NCI-H2227 (cell line): ENCODE data around the gene NR1D1.

Experiments used
- DNase-seq: peaks from one replicate; lab custom pipeline; 2025; ENCODE audit not compliant: unreplicated experiment; lab: John Stamatoyannopoulos, UW

The NR1D1 gene

DNA sequence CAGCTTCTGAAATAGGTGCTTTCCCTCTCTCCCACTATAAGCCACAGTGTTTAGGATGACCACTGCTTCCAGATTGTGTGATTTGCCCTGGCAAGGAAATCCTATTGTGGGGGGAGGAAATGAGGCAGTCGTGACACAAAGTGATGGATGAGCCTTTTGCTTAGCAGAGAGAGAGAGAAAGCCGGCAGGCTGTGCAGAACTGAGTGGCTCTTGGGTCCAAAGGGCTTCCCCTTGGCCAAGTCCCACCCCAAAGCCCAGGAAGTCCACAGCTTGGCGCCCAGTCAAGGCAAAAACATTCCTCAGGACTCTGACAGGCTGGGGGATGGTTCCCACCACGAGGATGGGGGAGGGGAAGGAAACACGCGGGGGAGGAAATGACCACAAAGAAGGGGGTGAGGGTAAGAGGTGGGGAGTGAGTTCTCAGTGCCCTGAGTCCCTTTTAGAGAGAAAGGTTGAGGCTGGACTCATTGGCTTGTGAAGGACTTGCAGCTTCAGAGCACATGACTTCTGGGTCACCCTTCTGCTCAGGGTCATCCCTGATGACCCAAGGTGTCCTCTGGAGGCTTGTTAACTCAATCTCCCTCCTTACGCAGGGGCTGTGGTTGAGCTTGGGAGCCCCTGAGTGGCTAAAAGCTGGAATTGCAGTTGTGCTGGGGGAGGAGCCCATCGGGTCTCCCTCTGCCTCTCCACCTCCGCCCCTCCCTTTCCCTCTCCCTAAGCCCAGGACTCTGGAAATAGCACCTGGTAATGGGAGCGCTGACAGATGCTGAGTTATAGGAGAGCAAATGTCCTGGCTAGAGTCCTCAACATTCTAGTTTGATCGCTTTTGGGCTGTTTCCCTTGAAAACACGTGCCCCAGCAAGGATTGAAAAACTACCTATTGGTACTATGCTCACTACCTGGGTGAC, 11.1 kb upstream of the NR1D1 start:
- peak; percentile 92 for DNase-seq

DNA sequence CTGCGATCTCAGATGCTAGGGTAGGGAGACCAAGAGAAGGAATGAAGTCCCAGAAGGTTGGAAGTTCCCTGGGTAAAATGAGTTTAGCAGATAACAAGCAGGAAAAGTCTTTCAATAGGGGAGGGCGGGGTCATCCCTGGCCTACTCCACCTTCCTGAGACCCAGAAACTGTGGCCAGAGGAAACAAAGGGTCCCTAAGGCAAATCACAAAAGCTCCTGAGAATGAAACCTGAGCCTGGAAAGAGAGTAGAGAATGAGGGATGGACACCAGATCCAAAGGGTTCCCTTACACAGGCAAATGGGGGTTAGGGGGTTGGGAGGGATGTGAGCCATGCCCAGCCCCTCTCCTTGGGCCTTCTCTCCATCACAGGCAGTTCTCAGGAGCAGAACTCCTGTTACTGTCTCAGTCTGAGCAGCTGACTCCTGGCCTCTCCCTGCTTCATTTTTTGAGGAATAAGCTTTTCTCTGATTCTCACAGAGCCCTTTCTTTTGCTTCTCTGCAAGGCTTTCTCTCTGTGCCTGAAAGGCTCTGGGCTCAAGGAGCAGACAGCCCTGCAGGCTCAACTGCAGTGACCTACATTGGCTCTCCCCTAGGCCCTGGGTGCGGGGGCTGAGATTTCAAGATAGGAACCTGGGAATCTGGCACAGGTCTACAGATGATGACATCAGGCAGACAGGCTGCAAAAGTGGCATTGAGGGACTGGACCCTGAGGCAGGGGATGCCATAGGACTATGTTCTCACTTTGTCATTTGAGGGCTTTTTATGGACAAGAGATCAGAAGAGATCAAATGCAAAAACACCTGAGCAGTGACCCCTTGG, 9.8 kb upstream of the NR1D1 start:
- no peak for DNase-seq

DNA sequence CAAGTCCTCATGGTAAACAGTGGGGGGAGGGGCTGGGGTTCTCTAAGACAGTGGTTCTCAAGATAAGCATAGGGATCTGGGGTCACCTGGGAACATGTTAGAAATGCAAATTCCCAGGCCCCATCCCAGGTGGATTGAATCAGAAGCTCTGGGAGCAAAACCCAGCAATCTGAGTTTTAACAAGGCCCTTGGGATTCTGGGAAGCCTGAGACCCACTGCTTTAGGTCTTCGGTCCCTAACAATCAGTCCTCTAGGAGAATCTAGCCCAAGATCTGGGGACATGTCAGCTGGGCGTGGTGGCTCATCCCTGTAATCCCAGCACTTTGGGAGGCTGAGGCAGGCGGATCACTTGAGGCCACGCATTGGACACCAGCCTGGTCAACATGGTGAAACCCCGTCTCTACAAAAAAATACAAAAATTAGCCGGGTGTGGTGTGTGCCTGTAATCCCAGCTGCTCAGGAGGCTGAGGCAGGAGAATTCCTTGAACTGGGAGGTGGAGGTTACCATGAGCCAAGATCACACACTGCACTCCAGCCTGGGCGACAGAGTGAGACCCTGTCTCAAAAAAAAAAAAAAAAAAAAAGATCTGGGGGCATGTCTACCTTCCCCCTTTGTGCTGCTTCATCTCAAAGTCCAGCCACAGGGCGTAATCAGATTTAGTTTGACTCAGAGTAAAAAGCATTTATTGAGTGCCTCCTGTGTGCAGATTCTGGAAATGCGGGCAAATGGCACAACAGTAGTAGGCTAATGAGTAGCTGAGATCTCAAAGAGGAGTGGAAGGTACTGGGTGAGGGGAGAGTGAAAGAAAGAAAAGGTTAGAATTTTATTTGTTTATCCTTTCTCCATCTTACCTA, 8.8 kb upstream of the NR1D1 start:
- DNase-seq, result no peak

DNA sequence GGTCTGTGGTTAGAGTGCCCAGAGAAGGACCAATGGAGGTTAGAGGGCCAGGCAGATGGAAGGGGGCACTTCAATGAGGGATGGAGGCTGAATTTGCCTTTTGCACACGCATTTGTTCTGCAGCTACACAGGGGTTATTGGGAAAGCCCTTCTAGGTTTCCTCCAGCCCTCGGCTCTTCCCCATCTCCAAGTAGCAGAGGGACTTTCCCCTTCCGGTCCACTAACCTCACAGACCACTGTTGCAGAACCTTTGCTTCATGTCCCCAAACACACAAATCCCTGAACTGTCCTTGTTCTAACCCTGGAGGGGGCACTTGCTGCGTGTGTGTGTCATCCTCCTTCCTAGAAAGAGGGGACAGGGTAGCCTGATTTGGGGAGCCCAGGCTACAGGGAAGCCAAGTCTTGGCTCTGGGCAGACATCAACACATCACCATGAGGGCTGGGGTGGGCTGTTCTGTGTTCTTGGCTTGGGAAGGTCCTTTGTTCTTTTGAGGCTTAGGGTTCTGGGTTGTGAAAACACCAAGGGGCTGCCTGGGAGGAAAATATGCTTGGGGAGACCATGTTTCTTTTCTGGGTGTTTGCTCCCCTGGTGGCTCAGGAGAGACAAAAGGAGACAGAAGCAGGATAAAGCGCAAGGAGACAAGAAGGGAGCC, 7.3 kb upstream of the NR1D1 start:
- DNase-seq, result no peak

DNA sequence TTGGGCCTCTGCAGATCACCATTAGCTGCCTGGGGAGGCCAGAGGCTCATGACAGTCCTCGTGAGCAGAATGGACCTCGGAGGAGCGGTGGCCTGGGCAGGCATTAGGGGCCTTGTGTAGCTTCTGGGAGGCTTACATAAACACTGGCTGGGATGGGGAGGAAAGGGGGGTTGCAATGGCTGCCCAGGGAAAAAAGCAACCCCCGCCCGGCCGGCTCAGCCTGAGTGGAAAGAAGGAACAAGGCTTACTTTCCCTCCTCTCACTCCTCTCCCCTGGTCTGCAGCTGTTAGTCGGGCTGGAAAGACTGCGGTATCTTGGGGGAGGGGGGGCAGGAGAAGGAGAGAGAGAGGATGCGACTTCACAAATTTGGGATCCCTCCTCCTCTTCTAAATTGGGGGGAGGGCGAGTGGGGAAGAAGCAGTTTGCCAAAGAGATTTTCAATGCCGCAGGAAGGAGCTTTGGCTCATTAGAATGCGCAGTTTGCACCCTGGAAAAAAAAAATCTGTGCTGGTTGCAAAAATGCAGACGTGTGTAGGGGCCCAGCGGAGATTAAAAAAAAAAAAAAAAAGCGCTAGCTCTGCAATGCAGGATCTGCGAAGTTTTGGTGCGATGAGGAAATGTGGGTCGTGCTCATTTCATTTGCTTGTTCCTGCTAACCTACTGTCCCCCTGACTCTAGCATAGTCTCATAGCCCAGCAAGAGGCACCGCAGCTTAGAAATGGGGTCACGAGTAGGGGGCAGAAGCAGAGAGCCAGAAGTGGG, 6.6 kb upstream of the NR1D1 start:
- no peak for DNase-seq

DNA sequence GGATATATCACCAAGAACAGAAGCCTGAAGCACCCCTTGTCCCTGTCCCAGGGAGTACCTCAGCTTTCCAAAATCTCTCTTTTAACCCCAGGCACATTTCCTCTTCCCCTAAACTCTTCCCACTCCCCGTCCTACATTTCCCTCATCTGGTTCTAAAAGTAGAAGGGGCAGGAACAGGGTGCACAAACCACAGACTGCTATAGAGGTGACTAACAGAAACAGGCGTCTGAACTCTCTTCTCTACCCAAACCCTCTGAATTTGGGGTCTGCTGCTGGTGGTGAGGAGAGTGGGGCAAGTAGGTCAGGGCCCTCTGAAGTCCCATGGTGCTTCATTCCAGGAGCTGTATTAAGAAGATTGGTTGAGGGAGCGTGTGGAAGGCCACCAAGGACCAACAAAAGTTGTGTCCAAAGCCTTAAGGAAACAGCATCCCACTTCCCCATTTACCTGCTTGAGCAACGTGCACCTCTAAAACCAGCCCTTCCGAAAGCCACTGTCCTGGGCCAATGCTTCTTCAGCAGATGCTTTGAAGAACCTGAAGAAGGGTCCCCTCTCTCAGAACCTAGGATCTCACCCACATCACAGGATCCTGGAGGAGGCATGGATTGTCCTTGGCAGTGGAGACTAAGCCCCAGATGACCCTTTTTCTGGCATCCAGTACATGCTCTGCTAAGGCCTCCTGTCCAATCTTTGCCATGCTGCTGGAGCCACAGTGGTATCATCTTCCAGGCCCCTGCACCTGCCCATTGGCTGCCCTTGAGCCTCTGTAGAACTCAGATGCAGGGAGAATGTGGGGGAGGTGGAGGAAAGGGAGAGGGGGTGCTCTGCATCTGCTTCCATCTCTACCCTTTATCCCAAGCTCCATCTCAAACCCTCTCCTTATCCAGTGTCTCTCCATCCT, 5.7 kb upstream of the NR1D1 start:
- no peak for DNase-seq

DNA sequence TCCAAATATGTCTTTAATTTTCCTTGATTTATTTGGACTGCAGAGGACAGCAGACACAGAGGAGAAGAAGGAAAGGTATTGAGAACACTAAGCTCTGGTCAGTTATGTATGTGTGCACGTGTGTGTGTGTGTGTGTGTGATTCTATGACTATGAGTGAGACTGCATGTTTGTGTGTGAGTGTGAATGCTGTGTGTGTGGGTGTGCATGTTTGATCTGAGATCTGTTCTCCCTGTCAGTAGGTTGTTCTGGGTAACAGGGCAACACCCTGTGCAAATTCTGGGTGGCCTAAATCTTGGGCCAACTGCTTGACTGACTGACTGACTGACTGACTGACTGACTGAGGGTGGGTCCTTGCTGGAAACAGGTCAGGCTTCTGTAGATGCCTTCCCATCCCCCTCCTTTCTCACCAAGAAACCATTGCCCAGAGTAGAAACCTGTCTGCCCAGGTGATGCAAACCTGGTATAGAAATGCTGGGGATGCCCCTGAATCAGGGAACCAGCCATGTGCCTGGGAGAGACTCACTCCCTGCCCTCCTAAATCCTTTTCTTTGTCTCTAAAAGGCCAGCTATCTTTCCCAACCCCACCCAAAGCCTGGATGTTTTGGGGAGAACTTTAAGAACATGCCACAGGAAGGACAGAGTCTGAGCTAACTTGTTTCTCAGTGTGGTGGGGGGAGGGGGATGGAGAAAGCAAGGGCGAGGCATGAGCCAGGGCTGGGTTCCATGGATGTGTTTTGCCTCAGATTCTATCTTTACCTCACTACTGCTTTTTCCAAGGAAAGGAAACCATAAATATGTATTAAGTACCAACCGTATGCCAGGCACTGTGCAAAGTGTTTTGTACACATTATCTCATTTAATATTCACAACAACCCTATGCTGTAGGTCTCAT, 4.5 kb upstream of the NR1D1 start:
- DNase-seq, result no peak

DNA sequence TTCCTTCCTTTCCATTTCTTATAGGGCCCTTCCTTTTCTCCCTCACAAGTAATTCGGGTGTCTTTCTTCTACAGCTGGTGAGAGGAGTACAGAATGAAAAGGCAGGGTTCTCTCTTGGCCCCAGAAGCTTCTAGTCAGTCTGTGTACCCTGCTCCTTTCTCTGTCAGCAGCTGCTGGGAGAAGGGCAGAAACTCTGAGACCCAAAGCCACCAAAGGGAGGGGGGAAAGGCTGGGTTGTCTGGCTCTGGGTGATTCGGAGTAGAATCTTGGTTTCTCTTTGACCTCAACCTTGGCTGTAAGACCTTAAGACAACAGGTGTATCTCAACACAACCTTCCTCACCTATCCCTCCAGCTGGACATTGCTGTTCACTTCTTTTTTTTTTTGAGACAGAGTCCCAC, 3.3 kb upstream of the NR1D1 start:
- DNase-seq, result no peak

DNA sequence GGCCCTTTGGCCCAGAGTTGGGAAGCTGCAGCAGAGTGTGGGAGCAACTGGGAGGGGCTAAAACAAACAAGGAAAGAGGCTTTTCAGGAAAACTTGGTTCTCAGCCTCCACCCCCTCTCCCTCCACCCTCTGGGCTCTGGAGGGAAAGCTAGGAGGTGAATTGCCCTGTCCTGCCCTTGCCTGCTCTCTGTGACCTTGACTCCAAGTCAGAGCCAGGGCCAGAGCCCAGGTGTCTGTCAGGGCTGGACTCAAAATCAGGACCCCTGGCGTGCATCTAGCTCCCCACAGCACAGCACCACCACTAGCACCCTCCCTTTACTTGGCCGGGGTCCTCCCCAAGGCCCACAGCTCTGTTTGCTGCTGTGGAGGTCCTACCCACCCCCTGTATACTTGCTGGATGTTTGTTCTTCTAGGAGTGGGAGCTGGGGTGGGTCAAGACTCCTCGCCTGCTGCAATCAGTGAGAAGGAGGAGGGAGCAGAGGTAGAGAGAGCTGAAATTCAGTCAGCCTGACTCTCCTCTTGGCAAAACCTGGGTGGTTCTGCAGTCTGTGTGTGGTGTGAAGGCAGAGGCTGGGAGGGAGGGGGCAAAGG, 2.8 kb upstream of the NR1D1 start:
- DNase-seq, result no peak

DNA sequence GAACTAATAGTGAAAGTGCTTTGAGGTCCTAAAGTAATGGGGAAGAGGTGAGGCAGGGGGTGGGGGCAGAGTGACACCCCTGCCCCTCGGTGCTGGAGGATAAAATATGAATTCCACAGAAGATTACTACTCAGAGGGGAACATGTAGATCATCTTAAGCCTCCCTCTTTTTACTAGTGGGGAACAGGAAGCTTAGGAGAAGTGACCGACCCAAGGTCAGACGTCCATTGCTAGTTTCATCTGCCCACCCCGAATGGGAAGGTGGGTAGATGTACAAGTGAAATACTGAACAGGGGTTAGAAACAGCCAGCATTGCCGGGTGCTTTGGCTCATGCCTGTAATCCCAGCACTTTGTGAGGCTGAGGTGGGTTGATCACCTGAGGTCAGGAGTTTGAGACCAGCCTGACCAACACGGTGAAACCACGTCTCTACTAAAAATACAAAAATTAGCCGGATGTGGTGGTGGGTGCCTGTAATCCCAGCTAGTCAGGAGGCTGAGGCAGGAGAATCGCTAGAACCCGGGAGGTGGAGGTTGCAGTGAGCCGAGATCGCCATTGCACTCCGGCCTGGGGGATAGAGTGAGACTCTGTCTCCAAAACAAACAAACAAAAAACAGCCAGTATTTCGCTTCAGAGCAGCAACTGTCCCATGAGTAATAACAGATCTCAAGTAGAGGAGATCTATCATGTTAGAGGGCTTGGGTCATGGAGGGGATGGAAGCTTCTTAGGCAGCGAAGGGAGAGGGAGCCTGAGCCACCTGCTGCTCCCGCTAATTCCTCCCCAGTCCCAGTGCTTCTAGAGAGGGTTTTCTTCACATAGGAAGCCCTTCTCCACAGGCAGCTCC, 1.2 kb upstream of the NR1D1 start:
- DNase-seq, result no peak

DNA sequence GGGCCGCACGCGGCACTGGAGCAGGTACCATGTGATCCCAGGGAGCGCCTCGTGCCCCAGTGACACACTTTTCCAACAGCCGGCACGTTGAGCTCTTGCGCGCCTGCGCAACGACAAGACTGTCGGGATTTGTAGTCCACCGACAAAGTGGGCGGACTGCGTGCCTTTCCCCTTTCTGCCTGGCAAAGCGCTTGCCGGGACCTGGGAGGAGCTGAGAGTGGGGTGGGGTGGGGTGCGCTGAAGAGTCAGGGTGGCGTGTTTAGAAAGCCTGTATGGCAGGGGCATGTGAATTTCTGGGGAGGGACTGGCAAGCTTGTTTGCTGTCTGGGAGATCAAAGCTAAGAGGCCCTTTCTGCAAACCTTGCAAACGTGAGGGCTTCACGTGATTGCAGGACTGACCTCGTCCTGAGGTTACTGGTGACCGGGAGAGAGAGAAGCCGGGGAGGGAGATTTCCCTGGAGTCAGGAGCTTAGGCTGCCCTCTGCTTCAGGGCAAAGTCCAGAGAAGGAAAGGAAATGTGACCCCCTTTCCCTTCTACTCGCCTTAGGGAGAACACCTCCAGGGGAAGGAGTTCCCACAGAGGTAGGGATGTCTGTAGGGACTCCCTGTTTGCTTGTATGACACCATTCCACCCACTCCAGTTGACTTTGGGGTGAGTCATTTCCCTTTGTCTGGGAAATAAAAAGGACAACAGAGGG, 429 bp upstream of the NR1D1 start:
- DNase-seq, result peak; percentile 99

DNA sequence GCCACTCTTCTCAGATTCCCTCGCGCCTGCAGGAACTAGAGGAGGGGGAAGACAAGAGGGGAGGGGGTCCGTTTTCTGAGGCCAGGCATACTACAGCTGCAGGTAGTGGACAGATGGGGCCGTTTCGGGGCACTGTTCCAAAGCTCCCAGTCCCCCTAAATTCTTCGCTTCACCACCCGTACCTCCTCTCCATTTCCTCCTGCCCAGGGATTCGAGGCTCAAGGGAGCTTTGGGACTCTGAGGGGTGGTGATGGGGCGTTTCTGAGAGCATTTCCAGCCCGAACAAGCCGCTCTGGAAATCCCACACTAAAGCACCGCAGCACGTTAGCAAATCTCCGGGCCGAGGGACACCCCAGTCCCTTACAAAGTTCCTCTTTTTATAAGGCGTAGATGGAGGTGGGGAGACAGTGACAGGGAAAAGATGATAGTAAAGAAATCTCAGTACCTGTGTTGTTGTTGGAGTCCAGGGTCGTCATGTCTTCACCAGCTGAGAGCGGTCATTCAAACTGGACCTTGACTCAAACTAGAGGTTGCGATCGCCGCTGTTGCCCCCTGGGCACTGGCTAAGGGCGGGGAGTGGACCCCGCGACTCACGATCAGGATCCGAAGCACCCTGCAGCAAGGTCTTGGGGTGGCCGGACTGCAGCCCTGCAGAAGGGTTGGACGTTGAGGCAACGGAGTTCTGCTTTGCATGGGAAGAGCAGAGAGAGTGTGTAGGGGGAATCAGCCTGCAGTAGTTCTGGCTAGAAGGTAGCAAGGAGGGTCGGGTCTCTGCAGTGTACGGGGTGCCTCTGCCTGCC, 570 bp downstream of the NR1D1 start:
- no peak for DNase-seq

DNA sequence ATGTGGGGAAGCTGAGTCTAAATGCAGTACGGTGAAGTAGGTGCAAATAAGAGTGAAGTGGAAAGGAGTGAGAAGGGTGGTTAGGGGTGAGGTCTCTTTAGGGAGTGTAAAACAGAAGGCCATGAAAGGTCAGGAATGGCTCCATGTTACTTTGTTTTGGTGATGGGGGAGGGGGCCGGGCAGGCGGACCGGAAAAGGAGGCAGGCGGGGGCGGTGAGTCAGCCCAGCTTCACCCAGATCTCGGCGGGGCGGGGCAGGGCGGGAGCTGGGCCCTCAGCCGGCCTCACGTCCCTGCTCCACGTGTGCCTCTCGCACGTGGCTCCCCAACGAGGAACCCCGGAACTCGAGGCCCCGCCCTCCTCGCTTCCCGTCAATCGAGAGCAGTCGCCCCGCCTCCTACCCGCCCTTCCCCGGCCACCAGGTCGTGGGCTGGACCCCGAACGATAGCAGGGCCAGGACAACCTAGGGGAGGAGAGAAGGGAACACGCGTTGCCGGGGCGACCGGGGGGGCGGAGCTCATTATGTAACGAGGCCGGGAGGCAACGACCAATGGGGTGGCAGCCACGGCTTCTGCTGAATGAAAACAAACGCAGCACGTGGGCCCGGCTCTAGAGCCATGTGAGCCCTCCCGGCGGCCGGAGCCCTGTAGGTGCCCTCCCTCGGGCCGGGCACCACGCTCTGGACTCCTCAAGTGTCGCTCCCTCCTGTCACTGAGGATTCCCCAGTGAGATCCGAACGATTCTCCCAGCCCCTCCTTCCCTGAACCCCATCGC, 1.4 kb downstream of the NR1D1 start:
- peak; percentile 94 for DNase-seq
